Measurements from ENCODE around the gene TGFBR2. TPM values are rescaled to one million over a fixed set of nuclear protein-coding genes. Genes with fewer than 3 reads are reported as not detected.

Gene TGFBR2
- total RNA-seq, 1 donor from 2014 or later: 5.8 TPM

- DNase-seq: peak; percentile 7
These were observed 87.2 kb downstream of the TGFBR2 start for GRCh38 chr3:30693470-30694120.

GRCh38 chr3:30694148-30694547 lies 87.7 kb downstream of the TGFBR2 start:
- no peak for DNase-seq

- DNase-seq: no peak
These were observed 88.3 kb downstream of the TGFBR2 start for GRCh38 chr3:30694668-30695067.

GRCh38 chr3:30695302-30696061 lies 89.1 kb downstream of the TGFBR2 start:
- no peak for DNase-seq

GRCh38 chr3:30696403-30696819 lies 90.0 kb downstream of the TGFBR2 start:
- DNase-seq: no peak

GRCh38 chr3:30696896-30697295 lies 90.5 kb downstream of the TGFBR2 start:
- DNase-seq: no peak

- DNase-seq: no peak
These were observed 92.1 kb downstream of the TGFBR2 start for GRCh38 chr3:30698549-30698948.

GRCh38 chr3:30699927-30700326 lies 93.5 kb downstream of the TGFBR2 start:
- no peak for DNase-seq

- DNase-seq: no peak
These were observed 94.4 kb downstream of the TGFBR2 start for GRCh38 chr3:30700702-30701321.

GRCh38 chr3:30702038-30702827 lies 95.8 kb downstream of the TGFBR2 start:
- DNase-seq: no peak

GRCh38 chr3:30702828-30703397 lies 96.5 kb downstream of the TGFBR2 start:
- DNase-seq: no peak

- DNase-seq: no peak
These were observed 98.8 kb downstream of the TGFBR2 start for GRCh38 chr3:30704931-30705890.

GRCh38 chr3:30707825-30708224 lies 101.4 kb downstream of the TGFBR2 start:
- no peak for DNase-seq

GRCh38 chr3:30708472-30708871 lies 102.1 kb downstream of the TGFBR2 start:
- no peak for DNase-seq

- DNase-seq: no peak
These were observed 103.6 kb downstream of the TGFBR2 start for GRCh38 chr3:30710017-30710416.

GRCh38 chr3:30711151-30711550 lies 104.8 kb downstream of the TGFBR2 start:
- no peak for DNase-seq

GRCh38 chr3:30711867-30712266 lies 105.5 kb downstream of the TGFBR2 start:
- DNase-seq: no peak

GRCh38 chr3:30712991-30713390 lies 106.6 kb downstream of the TGFBR2 start:
- DNase-seq: no peak

- no peak for DNase-seq
These were observed 107.6 kb downstream of the TGFBR2 start for GRCh38 chr3:30713885-30714503.

- no peak for DNase-seq
These were observed 113.1 kb downstream of the TGFBR2 start for GRCh38 chr3:30719536-30719935.

Measured in occipital lobe (tissue), 2 donors.